HUES64 (cell line): ENCODE data around the gene TMUB2.

Experiments used
- H3K27ac ChIP-seq: 2 replicates; pipeline ENCODE4 v1.7.0; 2013; ENCODE audit warnings: low read depth, low read length, inconsistent platforms
- H3K27me3 ChIP-seq: 2 replicates; pipeline ENCODE4 v1.6.1; 2013; ENCODE audit warnings: mild to moderate bottlenecking, low read length; ENCODE audit not compliant: insufficient read depth
- H3K36me3 ChIP-seq: 2 replicates; pipeline ENCODE4 v1.6.1; 2013; ENCODE audit warnings: mild to moderate bottlenecking, low read length; ENCODE audit not compliant: insufficient read depth
- H3K4me1 ChIP-seq: 2 replicates; pipeline ENCODE4 v1.6.1; 2013; ENCODE audit warnings: mild to moderate bottlenecking, low read length, moderate library complexity; ENCODE audit not compliant: insufficient read depth
- H3K4me3 ChIP-seq: 2 replicates; pipeline ENCODE4 v1.5.1; 2013; ENCODE audit warnings: mild to moderate bottlenecking, low read length, moderate library complexity
- H3K9ac ChIP-seq: 2 replicates; pipeline ENCODE4 v1.6.1; 2013; ENCODE audit warnings: mild to moderate bottlenecking, low read depth, low read length
- H3K9me3 ChIP-seq: 2 replicates; pipeline ENCODE4 v1.6.1; 2013; ENCODE audit warnings: low read depth, low read length; ENCODE audit not compliant: insufficient read depth
- WGBS: fragments of 150-250, 120-280 bp; methylation state at CpG from one replicate; pipeline ENCODE4 v1.1.7; 2013; ENCODE audit warnings: missing lambda C conversion rate; 5-methylcytosine and 5-hydroxymethylcytosine counted together

The TMUB2 gene

GRCh38 chr17:44178133-44178532, 8.6 kb upstream of the TMUB2 start:
- Histone ChIP-seq H3K9me3 (peaks cover 3% of the 10 kb centered on the region; the same call in 1 of the 2 replicates), H3K36me3 (peaks cover 50% of the 10 kb centered on the region), H3K9ac (no peak overlapping the region), H3K4me1 (no peaks in the 10 kb centered on the region), H3K27me3 (no peaks in the 10 kb centered on the region), H3K27ac (no peak overlapping the region), H3K4me3 (no peak overlapping the region)
- WGBS = 95% methylated on average over 14 of the region's 14 CpGs

GRCh38 chr17:44183024-44183423, 3.7 kb upstream of the TMUB2 start:
- WGBS = 100% methylated on average over 1 of the region's 2 CpGs
- no peak overlapping the region for H3K9ac ChIP-seq
- no peak overlapping the region for H3K4me3 ChIP-seq
- H3K9me3 ChIP-seq = peaks cover 3% of the 10 kb centered on the region; the same call in 1 of the 2 replicates
- H3K27me3 ChIP-seq = no peaks in the 10 kb centered on the region
- H3K4me1 ChIP-seq = peaks cover 10% of the 10 kb centered on the region; the same call in 1 of the 2 replicates
- H3K36me3 ChIP-seq = peaks cover 34% of the 10 kb centered on the region
- H3K27ac ChIP-seq = no peak overlapping the region

- Histone ChIP-seq H3K27me3 (no peaks in the 10 kb centered on the region), H3K4me1 (peaks cover 10% of the 10 kb centered on the region; the same call in 1 of the 2 replicates), H3K27ac (no peak overlapping the region), H3K9ac (no peak overlapping the region), H3K36me3 (peaks cover 33% of the 10 kb centered on the region), H3K9me3 (peaks cover 3% of the 10 kb centered on the region; the same call in 1 of the 2 replicates), H3K4me3 (no peak overlapping the region)
- WGBS = 95% methylated on average over 8 of the region's 8 CpGs
These were observed 2.5 kb upstream of the TMUB2 start for GRCh38 chr17:44184212-44184810.

- peak overlapping the region; percentile 92 for H3K27ac ChIP-seq
These were observed 543 bp downstream of the TMUB2 start for GRCh38 chr17:44187131-44187899.

GRCh38 chr17:44188576-44189403, 2.0 kb downstream of the TMUB2 start:
- no peaks in the 10 kb centered on the region for H3K9me3 ChIP-seq
- H3K9ac ChIP-seq = no peak overlapping the region
- WGBS = 94% methylated on average over 11 of the region's 12 CpGs
- H3K27me3 ChIP-seq = no peaks in the 10 kb centered on the region
- peaks cover 28% of the 10 kb centered on the region for H3K36me3 ChIP-seq
- peaks cover 21% of the 10 kb centered on the region for H3K4me1 ChIP-seq
- H3K4me3 ChIP-seq = no peak overlapping the region
- H3K27ac ChIP-seq = no peak overlapping the region

More at GRCh38 chr17:44187131-44187899, 543 bp downstream of the TMUB2 start:
- Histone ChIP-seq H3K27me3 (no peaks in the 10 kb centered on the region), H3K36me3 (peaks cover 32% of the 10 kb centered on the region), H3K9ac (peak overlapping the region; percentile 78), H3K9me3 (no peaks in the 10 kb centered on the region), H3K4me3 (peak overlapping the region; percentile 93), H3K4me1 (peaks cover 16% of the 10 kb centered on the region)
- 10% methylated on average over 31 of the region's 32 CpGs for WGBS

GRCh38 chr17:44190481-44190880, 3.7 kb downstream of the TMUB2 start:
- Histone ChIP-seq H3K9ac (no peak overlapping the region), H3K9me3 (no peaks in the 10 kb centered on the region), H3K4me3 (no peak overlapping the region), H3K36me3 (peaks cover 39% of the 10 kb centered on the region), H3K4me1 (peaks cover 20% of the 10 kb centered on the region), H3K27ac (no peak overlapping the region; the same call in 1 of the 2 replicates), H3K27me3 (no peaks in the 10 kb centered on the region)
- WGBS = 91% methylated on average over 10 of the region's 10 CpGs

- 94% methylated on average over 5 of the region's 5 CpGs for WGBS
- peaks cover 18% of the 10 kb centered on the region for H3K4me1 ChIP-seq
- no peaks in the 10 kb centered on the region for H3K27me3 ChIP-seq
- no peak overlapping the region for H3K4me3 ChIP-seq
- no peaks in the 10 kb centered on the region for H3K9me3 ChIP-seq
- H3K36me3 ChIP-seq = peaks cover 47% of the 10 kb centered on the region
- H3K27ac ChIP-seq = no peak overlapping the region; the same call in 1 of the 2 replicates
- H3K9ac ChIP-seq = no peak overlapping the region
These were observed 4.6 kb downstream of the TMUB2 start for GRCh38 chr17:44191369-44191768.

GRCh38 chr17:44191941-44192496, 5.2 kb downstream of the TMUB2 start:
- Histone ChIP-seq H3K27ac (peak overlapping the region; percentile 39), H3K4me1 (peaks cover 18% of the 10 kb centered on the region), H3K27me3 (no peaks in the 10 kb centered on the region), H3K36me3 (peaks cover 53% of the 10 kb centered on the region), H3K9ac (no peak overlapping the region), H3K9me3 (no peaks in the 10 kb centered on the region), H3K4me3 (no peak overlapping the region)
- 100% methylated on average over 1 of the region's 7 CpGs for WGBS

GRCh38 chr17:44192750-44193149, 6.0 kb downstream of the TMUB2 start:
- Histone ChIP-seq H3K9ac (no peak overlapping the region), H3K36me3 (peaks cover 60% of the 10 kb centered on the region), H3K4me1 (peaks cover 14% of the 10 kb centered on the region), H3K4me3 (no peak overlapping the region), H3K27me3 (no peaks in the 10 kb centered on the region), H3K9me3 (no peaks in the 10 kb centered on the region), H3K27ac (peak overlapping the region; percentile 34)
- 98% methylated on average over 5 of the region's 5 CpGs for WGBS

GRCh38 chr17:44193326-44194084, 6.7 kb downstream of the TMUB2 start:
- H3K27me3 ChIP-seq = no peaks in the 10 kb centered on the region
- peaks cover 62% of the 10 kb centered on the region for H3K36me3 ChIP-seq
- 92% methylated on average over 13 of the region's 14 CpGs for WGBS
- H3K9me3 ChIP-seq = no peaks in the 10 kb centered on the region
- 0 out of 2 replicates have a peak overlapping the region, but pooled peaks have one; percentile 16 for H3K27ac ChIP-seq
- no peak overlapping the region for H3K4me3 ChIP-seq
- H3K9ac ChIP-seq = no peak overlapping the region
- peaks cover 16% of the 10 kb centered on the region for H3K4me1 ChIP-seq
